H9 (cell line): ENCODE measurements around the gene ALCAM. TPM values are rescaled to one million over a fixed set of nuclear protein-coding genes. Genes with fewer than 3 reads are reported as not detected.

Source experiments
- DNase-seq: peaks from one replicate; pipeline ENCODE4 v3.0.0-alpha.2; 2017
- H2AFZ ChIP-seq: one replicate; pipeline ENCODE4 v1.6.1; 2013; ENCODE audit warnings: mild to moderate bottlenecking, low read length, control low read depth, moderate library complexity
- H2AK5ac ChIP-seq: 2 replicates; pipeline ENCODE4 v1.6.1; 2013; ENCODE audit warnings: low read length, control low read depth, mixed read lengths; ENCODE audit not compliant: insufficient read length
- H2BK120ac ChIP-seq: one replicate; pipeline ENCODE4 v1.6.1; 2013; ENCODE audit warnings: low read depth, mild to moderate bottlenecking, low read length, control low read depth, inconsistent platforms; ENCODE audit not compliant: poor library complexity, severe bottlenecking
- H2BK12ac ChIP-seq: 2 replicates; pipeline ENCODE4 v1.6.1; 2013; ENCODE audit warnings: low read length, control low read depth, mixed read lengths, low read depth; ENCODE audit not compliant: insufficient read length
- H2BK15ac ChIP-seq: 2 replicates; pipeline ENCODE4 v1.6.1; 2013; ENCODE audit warnings: low read depth, low read length, control low read depth
- H2BK20ac ChIP-seq: one replicate; pipeline ENCODE4 v1.6.1; 2013; ENCODE audit warnings: low read depth, mild to moderate bottlenecking, low read length, control low read depth, inconsistent platforms; ENCODE audit not compliant: poor library complexity, severe bottlenecking
- H2BK5ac ChIP-seq: 2 replicates; pipeline ENCODE4 v1.6.1; 2013; ENCODE audit warnings: low read length, control low read depth, mixed read lengths; ENCODE audit not compliant: insufficient read length
- H3K14ac ChIP-seq: 2 replicates; pipeline ENCODE4 v1.6.1; 2013; ENCODE audit warnings: low read length, control low read depth; ENCODE audit not compliant: insufficient read depth
- H3K18ac ChIP-seq: 2 replicates; pipeline ENCODE4 v1.6.1; 2013; ENCODE audit warnings: low read depth, mild to moderate bottlenecking, mixed read lengths, low read length, control low read depth; ENCODE audit not compliant: insufficient read length
- H3K23ac ChIP-seq: 2 replicates; pipeline ENCODE4 v1.6.1; 2013; ENCODE audit warnings: low read length, control low read depth, mixed read lengths, low read depth; ENCODE audit not compliant: insufficient read length
- H3K23me2 ChIP-seq: 2 replicates; pipeline ENCODE4 v1.6.1; 2013; ENCODE audit warnings: low read depth, mild to moderate bottlenecking, mixed read lengths, low read length, control low read depth; ENCODE audit not compliant: insufficient read length, poor library complexity, severe bottlenecking
- H3K27ac ChIP-seq: 2 replicates; pipeline ENCODE4 v1.5.1; 2013; ENCODE audit warnings: low read length, control low read depth, mixed read lengths, low read depth; ENCODE audit not compliant: insufficient read length
- H3K27me3 ChIP-seq: 2 replicates; pipeline ENCODE4 v1.6.1; 2013; ENCODE audit warnings: low read length, control low read depth, inconsistent platforms; ENCODE audit not compliant: insufficient read depth
- H3K4ac ChIP-seq: 2 replicates; pipeline ENCODE4 v1.6.1; 2013; ENCODE audit warnings: low read depth, mild to moderate bottlenecking, control low read depth, inconsistent platforms, low read length, moderate library complexity
- H3K4me1 ChIP-seq: 2 replicates; pipeline ENCODE4 v1.6.1; 2013; ENCODE audit warnings: low read length, control low read depth, inconsistent platforms; ENCODE audit not compliant: insufficient read depth
- H3K4me2 ChIP-seq: 2 replicates; pipeline ENCODE4 v1.6.1; 2013; ENCODE audit warnings: low read length, control low read depth, mixed read lengths; ENCODE audit not compliant: insufficient read length, insufficient read depth
- H3K56ac ChIP-seq: 2 replicates; pipeline ENCODE4 v1.6.1; 2013; ENCODE audit warnings: low read depth, mild to moderate bottlenecking, mixed read lengths, low read length, control low read depth; ENCODE audit not compliant: insufficient read length
- H3K79me1 ChIP-seq: 2 replicates; pipeline ENCODE4 v1.6.1; 2013; ENCODE audit warnings: low read depth, mild to moderate bottlenecking, moderate library complexity, low read length, control low read depth, inconsistent platforms; ENCODE audit not compliant: insufficient read depth, poor library complexity, severe bottlenecking
- H3K79me2 ChIP-seq: 2 replicates; pipeline ENCODE4 v1.6.1; 2013; ENCODE audit warnings: low read length, control low read depth, inconsistent platforms; ENCODE audit not compliant: insufficient read depth
- H3K9ac ChIP-seq: 2 replicates; pipeline ENCODE4 v1.6.1; 2013; ENCODE audit warnings: low read length, control low read depth, mixed read lengths; ENCODE audit not compliant: insufficient read length; ENCODE audit errors: extremely low read depth
- H3K9me3 ChIP-seq: one replicate; pipeline ENCODE4 v1.6.1; 2013; ENCODE audit warnings: low read depth, low read length, inconsistent platforms; ENCODE audit not compliant: control insufficient read depth
- H3T11ph ChIP-seq: one replicate; pipeline ENCODE4 v1.6.1; 2013; ENCODE audit warnings: mild to moderate bottlenecking, low read length, control low read depth, inconsistent platforms
- H4K20me1 ChIP-seq: one replicate; pipeline ENCODE4 v1.6.1; 2013; ENCODE audit not compliant: control insufficient read depth, insufficient read length, insufficient read depth
- H4K5ac ChIP-seq: 2 replicates; pipeline ENCODE4 v1.6.1; 2013; ENCODE audit warnings: low read depth, mild to moderate bottlenecking, mixed read lengths, low read length, control low read depth; ENCODE audit not compliant: insufficient read length
- H4K8ac ChIP-seq: replicated peaks from 2 replicates; pipeline ENCODE4 v1.6.1; 2013; ENCODE audit warnings: low read length, control low read depth, mixed read lengths, low read depth; ENCODE audit not compliant: insufficient read length
- H4K91ac ChIP-seq: 2 replicates; pipeline ENCODE4 v1.6.1; 2013; ENCODE audit warnings: low read depth, mild to moderate bottlenecking, moderate library complexity, mixed read lengths, low read length, control low read depth; ENCODE audit not compliant: insufficient read length
- H3K27ac Mint-ChIP-seq, 3 experiments: 2 replicates in 2 of 3; 3 replicates in 1 of 3; pipeline ENCODE4 v1.8.0; 2020 to 2021; ENCODE audit warnings: mixed read lengths in 3 of 3, mild to moderate bottlenecking in 1 of 3, moderate library complexity in 1 of 3
- H3K27me3 Mint-ChIP-seq: 2 replicates; pipeline ENCODE4 v1.8.0; 2021; ENCODE audit warnings: low read depth, mild to moderate bottlenecking, moderate library complexity, mixed read lengths
- H3K36me3 Mint-ChIP-seq, 3 experiments: 2 replicates in 2 of 3; 3 replicates in 1 of 3; pipeline ENCODE4 v1.8.0; 2020 to 2021; ENCODE audit warnings: low read depth in 3 of 3, mixed read lengths in 3 of 3; ENCODE audit not compliant: insufficient read depth in 1 of 3
- H3K4me1 Mint-ChIP-seq, 2 experiments: 2 replicates each; pipeline ENCODE4 v1.8.0; 2020; ENCODE audit warnings: mixed read lengths in 2 of 2
- H3K4me3 Mint-ChIP-seq, 2 experiments: 2 replicates in 1 of 2; 3 replicates in 1 of 2; pipeline ENCODE4 v1.8.0; 2020 to 2021; ENCODE audit warnings: mild to moderate bottlenecking in 2 of 2, mixed read lengths in 2 of 2, moderate library complexity in 1 of 2
- H3K9me3 Mint-ChIP-seq, 2 experiments: 2 replicates in 1 of 2; 3 replicates in 1 of 2; pipeline ENCODE4 v1.8.0; 2020; ENCODE audit warnings: mild to moderate bottlenecking in 2 of 2, mixed read lengths in 2 of 2, moderate library complexity in 1 of 2
- CTCF ChIP-seq: fragments of 200-600 bp; sonication (generic); conservative IDR thresholded peaks from 3 replicates; pipeline ENCODE4 v1.8.0; 2021; ENCODE audit warnings: antibody characterized with exemption, mild to moderate bottlenecking
- WGBS: extraction: QIAGEN DNeasy Blood & Tissue Kit; methylation state at CpG from one replicate; pipeline ENCODE4 v1.1.7; 2013; ENCODE audit warnings: missing lambda C conversion rate, low lambda C conversion rate, mixed read lengths; ENCODE audit not compliant: insufficient read length; ENCODE audit errors: extremely low coverage; 5-methylcytosine and 5-hydroxymethylcytosine counted together
- total RNA-seq: library from RNA; stranded (reverse); gene quantifications from 2 replicates; pipeline ENCODE4 v1.2.1, GENCODE V29; 2021

The ALCAM gene
- total RNA-seq, 1 experiment from 2014 or later: 43.7 TPM

- Histone ChIP-seq H3K79me1 (no peaks in the 10 kb centered on the region), H3K9ac (no peak overlapping the region), H3K14ac (no peak overlapping the region), H3K27me3 (no peaks in the 10 kb centered on the region), H3K9me3 (no peaks in the 10 kb centered on the region), H3K79me2 (no peaks in the 10 kb centered on the region), H3K27ac (no peak overlapping the region), H3K18ac (no peak overlapping the region), H2BK12ac (no peak overlapping the region), H4K20me1 (no peaks in the 10 kb centered on the region), H2BK20ac (no peak overlapping the region), H2BK5ac (no peak overlapping the region), H2BK15ac (no peak overlapping the region), H3K56ac (no peak overlapping the region), H2BK120ac (no peak overlapping the region), H2AFZ (no peak overlapping the region), H3K23me2 (no peaks in the 10 kb centered on the region), H3K4me2 (no peak overlapping the region), H3K4ac (no peak overlapping the region), H3K23ac (no peak overlapping the region), H4K5ac (no peak overlapping the region), H4K8ac (no peak overlapping the region), H3T11ph (no peak overlapping the region), H2AK5ac (no peak overlapping the region), H3K4me1 (no peaks in the 10 kb centered on the region), H4K91ac (no peak overlapping the region)
- H3K9me3 Mint-ChIP-seq: no peaks in the 10 kb centered on the region
- H3K27ac Mint-ChIP-seq: no peak overlapping the region
- H3K36me3 Mint-ChIP-seq: no peaks in the 10 kb centered on the region
- no peaks in the 10 kb centered on the region for H3K27me3 Mint-ChIP-seq
- no CpG with 5 or more reads among the region's 5 CpGs for WGBS
- H3K4me3 Mint-ChIP-seq: no peak overlapping the region
- no peak for TF ChIP-seq CTCF
- no peaks in the 10 kb centered on the region; a peak in 2 of 4 replicates for H3K4me1 Mint-ChIP-seq
- no peak for DNase-seq
Observed at GRCh38 chr3:105618556-105618955, 251.8 kb downstream of the ALCAM start.
